ENCODE results near the gene AGAP1. TPM values are rescaled to one million over a fixed set of nuclear protein-coding genes. Genes with fewer than 3 reads are reported as not detected.

AGAP1 gene
- total RNA-seq, 1 donor: 10.8 TPM

GRCh38 chr2:235920216-235920865 lies 426.5 kb downstream of the AGAP1 start:
- DNase-seq (ENCODE audit: low read depth): no peak
- H3K4me3 ChIP-seq (ENCODE audit: low read depth, low read length): no peak overlapping the region
- TF ChIP-seq CTCF (IDR thresholded peaks at IDR 0.05; ENCODE audit: insufficient read depth, low read depth, low read length): no peak

GRCh38 chr2:235921508-235922191 lies 427.8 kb downstream of the AGAP1 start:
- no peak overlapping the region for H3K4me3 ChIP-seq (ENCODE audit: low read depth, low read length)
- TF ChIP-seq CTCF (IDR thresholded peaks at IDR 0.05; ENCODE audit: insufficient read depth, low read depth, low read length): no peak

GRCh38 chr2:235922839-235923238 lies 429.0 kb downstream of the AGAP1 start:
- DNase-seq (ENCODE audit: low read depth): no peak
- no peak for TF ChIP-seq CTCF (IDR thresholded peaks at IDR 0.05; ENCODE audit: insufficient read depth, low read depth, low read length)
- no peak overlapping the region for H3K4me3 ChIP-seq (ENCODE audit: low read depth, low read length)

More at GRCh38 chr2:235921508-235922191, 427.8 kb downstream of the AGAP1 start:
- no peak for DNase-seq (ENCODE audit: low read depth)

GRCh38 chr2:235923859-235924674 lies 430.2 kb downstream of the AGAP1 start:
- DNase-seq (ENCODE audit: low read depth): no peak
- no peak for TF ChIP-seq CTCF (IDR thresholded peaks at IDR 0.05; ENCODE audit: insufficient read depth, low read depth, low read length)
- no peak overlapping the region for H3K4me3 ChIP-seq (ENCODE audit: low read depth, low read length)

- no peak for DNase-seq (ENCODE audit: low read depth)
- H3K4me3 ChIP-seq (ENCODE audit: low read depth, low read length): no peak overlapping the region
- TF ChIP-seq CTCF (IDR thresholded peaks at IDR 0.05; ENCODE audit: insufficient read depth, low read depth, low read length): no peak
Observed at GRCh38 chr2:235924675-235925063, 430.8 kb downstream of the AGAP1 start.

GRCh38 chr2:235925250-235925919 lies 431.5 kb downstream of the AGAP1 start:
- H3K4me3 ChIP-seq (ENCODE audit: low read depth, low read length): no peak overlapping the region
- no peak for TF ChIP-seq CTCF (IDR thresholded peaks at IDR 0.05; ENCODE audit: insufficient read depth, low read depth, low read length)
- no peak for DNase-seq (ENCODE audit: low read depth)

Data from fibroblast of villous mesenchyme (primary cell).